Spleen (tissue), 7 donors: ENCODE results near the gene DENND1A.

Experiments used
- CTCF ChIP-seq, 11 experiments: fragments of 200-600 bp in 7 of 11; fragments of 450-650 bp in 4 of 11; sonication (generic) in 4 of 11; IDR thresholded peaks in 8 of 11; conservative IDR thresholded peaks in 3 of 11; 1 replicate in 7 of 11; 2 replicates in 4 of 11; pipeline versions ENCODE4 v1.4.0 to v1.8.0; 2016 to 2021; ENCODE audit warnings: antibody characterized with exemption in 11 of 11, inconsistent platforms in 4 of 11, mild to moderate bottlenecking in 1 of 11
- POLR2A ChIP-seq, 3 donors: fragments of 450-650 bp; IDR thresholded peaks; one replicate each; pipeline ENCODE4 v1.5.1; 2017; ENCODE audit warnings: antibody characterized with exemption in 3 of 3, mild to moderate bottlenecking in 1 of 3
- donor health status: DM: no; HTN: no; CAD: no; lungs with moderate emphysema.
- donor health status: DM: no; HTN: no; CAD: no.
- donor health status: DM: no; HTN: no; CAD: no.

GRCh38 chr9:123346026-123346425 is 583.9 kb downstream of the DENND1A start:
- no peak for TF ChIP-seq CTCF (IDR thresholded peaks at IDR 0.05 in 8 of 11, conservative IDR thresholded peaks at IDR 0.05 in 3 of 11)
- no peak for TF ChIP-seq POLR2A (IDR thresholded peaks at IDR 0.05)
